Posterior cingulate gyrus (tissue), 11 donors: ENCODE measurements around the gene KRT7.

Source experiments
- DNase-seq, 10 donors: peaks; one replicate each; pipeline versions ENCODE4 v3.0.0 to v3.0.0-alpha.2; 2020 to 2021; ENCODE audit warnings: mixed read lengths in 3 of 10
- intact Hi-C: fragments of 100-400 bp; cut with DNase I; formaldehyde crosslinking; loops from one replicate; pipeline ENCODE4 v1.15.1; 2023

Gene KRT7

GRCh38 chr12:52225752-52226151, 7.3 kb upstream of the KRT7 start:
- intact Hi-C loops = no loop called here

GRCh38 chr12:52226446-52226845, 6.6 kb upstream of the KRT7 start:
- DNase-seq = no peak
- intact Hi-C loops = no loop called here

More at GRCh38 chr12:52225752-52226151, 7.3 kb upstream of the KRT7 start:
- DNase-seq = peak in 1 of 10 donors; percentile 14

GRCh38 chr12:52227606-52228166, 5.4 kb upstream of the KRT7 start:
- intact Hi-C loops = no loop called here
- DNase-seq = no peak

- no peak for DNase-seq
- intact Hi-C loops = no loop called here
These were observed 4.7 kb upstream of the KRT7 start for GRCh38 chr12:52228366-52228765.

- DNase-seq = peak in 1 of 10 donors; percentile 25
- intact Hi-C loops = no loop called here
These were observed 4.1 kb upstream of the KRT7 start for GRCh38 chr12:52228931-52229330.

GRCh38 chr12:52229836-52230343, 3.2 kb upstream of the KRT7 start:
- intact Hi-C loops = no loop called here
- no peak for DNase-seq

GRCh38 chr12:52230364-52231281, 2.4 kb upstream of the KRT7 start:
- intact Hi-C loops = no loop called here
- no peak for DNase-seq

GRCh38 chr12:52231305-52232202, 1.5 kb upstream of the KRT7 start:
- no peak for DNase-seq
- intact Hi-C loops = no loop called here

GRCh38 chr12:52232203-52232673, 805 bp upstream of the KRT7 start:
- DNase-seq = no peak
- intact Hi-C loops = no loop called here

- intact Hi-C loops = no loop called here
These were observed 592 bp downstream of the KRT7 start for GRCh38 chr12:52233462-52234207.

GRCh38 chr12:52234223-52234810, 1.3 kb downstream of the KRT7 start:
- no peak for DNase-seq
- intact Hi-C loops = no loop called here

More at GRCh38 chr12:52233462-52234207, 592 bp downstream of the KRT7 start:
- no peak for DNase-seq

- no peak for DNase-seq
- intact Hi-C loops = no loop called here
These were observed 2.1 kb downstream of the KRT7 start for GRCh38 chr12:52235001-52235764.

GRCh38 chr12:52235822-52236361, 2.8 kb downstream of the KRT7 start:
- DNase-seq = no peak
- intact Hi-C loops = no loop called here

GRCh38 chr12:52236386-52237050, 3.5 kb downstream of the KRT7 start:
- no peak for DNase-seq
- intact Hi-C loops = no loop called here

- no peak for DNase-seq
- intact Hi-C loops = no loop called here
These were observed 5.3 kb downstream of the KRT7 start for GRCh38 chr12:52238207-52238840.

GRCh38 chr12:52238916-52239646, 6.0 kb downstream of the KRT7 start:
- DNase-seq = no peak
- intact Hi-C loops = no loop called here

- DNase-seq = no peak
- intact Hi-C loops = no loop called here
These were observed 6.7 kb downstream of the KRT7 start for GRCh38 chr12:52239767-52240166.
